Loucy (cell line): ENCODE measurements around the gene TPRG1.

Experiments used
- H2AFZ ChIP-seq: fragments of 200-600 bp; sonication (generic); 2 replicates; pipeline ENCODE4 v1.6.0; 2016; ENCODE audit warnings: antibody characterized with exemption, mild to moderate bottlenecking, low read length, moderate library complexity
- H3F3A ChIP-seq: fragments of 200-600 bp; 2 replicates; pipeline ENCODE4 v1.6.0; 2016; ENCODE audit warnings: antibody characterized with exemption, low read depth, mild to moderate bottlenecking
- H3K27me3 ChIP-seq: fragments of 200-600 bp; sonication (generic); 2 replicates; pipeline ENCODE4 v1.6.1; 2014; ENCODE audit warnings: low read length, mild to moderate bottlenecking; ENCODE audit not compliant: insufficient read depth, poor library complexity, severe bottlenecking
- H3K36me3 ChIP-seq: fragments of 200-600 bp; sonication (generic); 2 replicates; pipeline ENCODE4 v1.6.1; 2016; ENCODE audit warnings: low read length; ENCODE audit not compliant: insufficient read depth
- H3K4me1 ChIP-seq: fragments of 200-600 bp; sonication (generic); 2 replicates; pipeline ENCODE4 v1.5.1; 2014; ENCODE audit warnings: low read length, mild to moderate bottlenecking; ENCODE audit not compliant: insufficient read depth, poor library complexity, severe bottlenecking
- H3K4me2 ChIP-seq: fragments of 200-600 bp; sonication (generic); 2 replicates; pipeline ENCODE4 v1.6.0; 2014; ENCODE audit warnings: antibody characterized with exemption, low read length, low read depth, mild to moderate bottlenecking; ENCODE audit not compliant: poor library complexity, severe bottlenecking
- H3K4me3 ChIP-seq: fragments of 200-600 bp; sonication (generic); 2 replicates; pipeline ENCODE4 v1.5.1; 2014; ENCODE audit warnings: low read length, mild to moderate bottlenecking, mixed read lengths; ENCODE audit not compliant: poor library complexity, severe bottlenecking
- H3K79me2 ChIP-seq: fragments of 200-600 bp; sonication (generic); 2 replicates; pipeline ENCODE4 v1.6.1; 2014; ENCODE audit warnings: low read length; ENCODE audit not compliant: insufficient read depth
- H3K9ac ChIP-seq: fragments of 200-600 bp; sonication (generic); 2 replicates; pipeline ENCODE4 v1.6.0; 2014; ENCODE audit warnings: mild to moderate bottlenecking, low read depth, low read length, moderate library complexity; ENCODE audit not compliant: poor library complexity, severe bottlenecking
- H3K9me2 ChIP-seq: fragments of 200-600 bp; sonication (generic); replicated peaks from 2 replicates; pipeline ENCODE4 v1.6.1; 2016; ENCODE audit warnings: low read depth, low read length, mixed read lengths
- H3K9me3 ChIP-seq: fragments of 200-600 bp; sonication (generic); 2 replicates; pipeline ENCODE4 v1.6.1; 2014; ENCODE audit warnings: mild to moderate bottlenecking, antibody characterized with exemption, low read length, low read depth; ENCODE audit not compliant: insufficient read depth
- H4K20me1 ChIP-seq: fragments of 200-600 bp; sonication (generic); 2 replicates; pipeline ENCODE4 v1.6.0; 2014; ENCODE audit warnings: antibody characterized with exemption, low read length, mild to moderate bottlenecking; ENCODE audit not compliant: insufficient read depth, poor library complexity, severe bottlenecking
- CTCF ChIP-seq: fragments of 200-600 bp; sonication (generic); conservative IDR thresholded peaks from 2 replicates; pipeline ENCODE4 v1.5.1; 2014; ENCODE audit warnings: mild to moderate bottlenecking, antibody characterized with exemption, low read length
- EZH2phosphoT487 ChIP-seq: fragments of 200-600 bp; IDR thresholded peaks from 2 replicates; pipeline ENCODE4 v1.6.1; 2018; ENCODE audit warnings: antibody characterized with exemption, mild to moderate bottlenecking, moderate library complexity, borderline replicate concordance

TPRG1 gene

GRCh38 chr3:189143771-189144170, 28.0 kb upstream of the TPRG1 start:
- TF ChIP-seq CTCF (no peak), EZH2phosphoT487 (no peak)
- Histone ChIP-seq H3K36me3 (no peaks in the 10 kb centered on the region), H3K4me2 (no peak overlapping the region)

GRCh38 chr3:189144645-189145044, 27.1 kb upstream of the TPRG1 start:
- Histone ChIP-seq H3K4me2 (peak overlapping the region; percentile 13), H3F3A (no peaks in the 10 kb centered on the region), H3K9ac (peak overlapping the region; percentile 17), H2AFZ (peak overlapping the region; percentile 38; the same call in 1 of the 2 replicates), H3K4me1 (peaks cover 8% of the 10 kb centered on the region), H3K4me3 (no peak overlapping the region), H3K27me3 (no peaks in the 10 kb centered on the region), H4K20me1 (no peaks in the 10 kb centered on the region), H3K9me2 (no peaks in the 10 kb centered on the region), H3K79me2 (no peaks in the 10 kb centered on the region), H3K9me3 (no peaks in the 10 kb centered on the region), H3K36me3 (no peaks in the 10 kb centered on the region)
- peak; percentile 76 for TF ChIP-seq CTCF
- no peak for TF ChIP-seq EZH2phosphoT487

More at GRCh38 chr3:189143771-189144170, 28.0 kb upstream of the TPRG1 start:
- H4K20me1 ChIP-seq = no peaks in the 10 kb centered on the region
- no peak overlapping the region for H3K4me3 ChIP-seq
- H3F3A ChIP-seq = no peaks in the 10 kb centered on the region
- H3K9me3 ChIP-seq = no peaks in the 10 kb centered on the region
- H3K27me3 ChIP-seq = no peaks in the 10 kb centered on the region
- H3K9ac ChIP-seq = no peak overlapping the region
- no peaks in the 10 kb centered on the region for H3K79me2 ChIP-seq
- H3K4me1 ChIP-seq = peaks cover 8% of the 10 kb centered on the region
- no peaks in the 10 kb centered on the region for H3K9me2 ChIP-seq
- no peak overlapping the region for H2AFZ ChIP-seq

GRCh38 chr3:189146848-189147247, 24.9 kb upstream of the TPRG1 start:
- H3K9me3 ChIP-seq = no peaks in the 10 kb centered on the region
- H3K27me3 ChIP-seq = no peaks in the 10 kb centered on the region
- no peak overlapping the region for H3K9ac ChIP-seq
- H3K4me3 ChIP-seq = no peak overlapping the region
- H3K4me2 ChIP-seq = no peak overlapping the region
- no peaks in the 10 kb centered on the region for H3K9me2 ChIP-seq
- no peak for TF ChIP-seq EZH2phosphoT487
- TF ChIP-seq CTCF = no peak
- no peaks in the 10 kb centered on the region for H4K20me1 ChIP-seq
- no peaks in the 10 kb centered on the region for H3F3A ChIP-seq
- no peaks in the 10 kb centered on the region for H3K79me2 ChIP-seq
- no peak overlapping the region for H2AFZ ChIP-seq
- H3K4me1 ChIP-seq = peaks cover 8% of the 10 kb centered on the region
- H3K36me3 ChIP-seq = no peaks in the 10 kb centered on the region
